IMR-90 (cell line): ENCODE results near the gene NCKAP5L.

ENCODE experiments used
- BHLHE40 ChIP-seq: fragments of 150-350 bp; IDR thresholded peaks from 2 replicates; pipeline ENCODE4 v1.6.1; 2016; ENCODE audit warnings: mild to moderate bottlenecking, low read depth, low read length
- CEBPB ChIP-seq: IDR thresholded peaks from 2 replicates; pipeline ENCODE4 v1.6.1; 2012; ENCODE audit warnings: low read depth, low read length, improper control_type of control experiment
- CTCF ChIP-seq: conservative IDR thresholded peaks from 2 replicates; pipeline ENCODE4 v1.5.1; 2012; ENCODE audit warnings: mild to moderate bottlenecking, low read depth, low read length, improper control_type of control experiment
- ELK1 ChIP-seq: fragments of 150-350 bp; IDR thresholded peaks from 2 replicates; pipeline ENCODE4 v1.6.1; 2016; ENCODE audit warnings: low read depth, mild to moderate bottlenecking, low read length, moderate library complexity, borderline replicate concordance
- MAFK ChIP-seq: IDR thresholded peaks from 2 replicates; pipeline ENCODE4 v1.6.1; 2012; ENCODE audit warnings: low read depth, low read length, improper control_type of control experiment
- POLR2A ChIP-seq: IDR thresholded peaks from 2 replicates; pipeline ENCODE4 v1.6.1; 2012; ENCODE audit warnings: mild to moderate bottlenecking, low read depth, low read length
- RAD21 ChIP-seq: IDR thresholded peaks from 2 replicates; pipeline ENCODE4 v1.6.1; 2012; ENCODE audit warnings: low read length, improper control_type of control experiment
- SMC3 ChIP-seq: fragments of 150-350 bp; IDR thresholded peaks from 2 replicates; pipeline ENCODE4 v1.6.1; 2016; ENCODE audit warnings: low read depth, mild to moderate bottlenecking, antibody characterized with exemption, low read length, moderate library complexity
- USF2 ChIP-seq: fragments of 150-350 bp; IDR thresholded peaks from 2 replicates; pipeline ENCODE4 v1.6.1; 2017; ENCODE audit warnings: mild to moderate bottlenecking, antibody characterized with exemption, low read length, low read depth

GRCh38 chr12:49846032-49846431 is 17.8 kb upstream of the NCKAP5L start:
- TF ChIP-seq CTCF = no peak
- TF ChIP-seq ELK1 = no peak
- no peak for TF ChIP-seq RAD21
- no peak for TF ChIP-seq SMC3
- no peak for TF ChIP-seq POLR2A
- TF ChIP-seq BHLHE40 = no peak
- no peak for TF ChIP-seq USF2
- TF ChIP-seq MAFK = peak; percentile 85
- no peak for TF ChIP-seq CEBPB
